MCF 10A (cell line): ENCODE measurements around the gene CAMK2B. TPM values are rescaled to one million over a fixed set of nuclear protein-coding genes. Genes with fewer than 3 reads are reported as not detected.

Experiments used
- BruUV-seq: library from RNA; stranded (reverse); fragments of 400-500 nt; replicated peaks from 2 replicates; lab custom pipeline; 2021; lab: Mats Ljungman, UMichigan
- CTCF ChIA-PET: fragments of 300-600 bp; sonication (Branson Sonifier 250); formaldehyde crosslinking; extraction: SDS; loops from one replicate; lab custom pipeline; 2021; ENCODE audit warnings: antibody characterized with exemption, inconsistent platforms; lab: Yijun Ruan, JAX
- POLR2A ChIA-PET: fragments of 300-600, 350-650 bp; sonication (Branson Sonifier 250); formaldehyde crosslinking; extraction: SDS; loops from one replicate; lab custom pipeline; 2020; ENCODE audit warnings: antibody characterized with exemption, inconsistent platforms; lab: Yijun Ruan, JAX
- DNase-seq: peaks from one replicate; pipeline ENCODE4 v3.0.0-alpha.2; 2018; ENCODE audit not compliant: unreplicated experiment
- H3K27ac Mint-ChIP-seq: one replicate; pipeline ENCODE4 v1.8.0; 2022; ENCODE audit warnings: mild to moderate bottlenecking, low read depth, mixed read lengths; ENCODE audit not compliant: unreplicated experiment
- H3K27me3 Mint-ChIP-seq: one replicate; pipeline ENCODE4 v1.8.0; 2022; ENCODE audit warnings: mixed read lengths; ENCODE audit not compliant: insufficient read depth, unreplicated experiment
- H3K36me3 Mint-ChIP-seq: one replicate; pipeline ENCODE4 v1.8.0; 2022; ENCODE audit warnings: mild to moderate bottlenecking, moderate library complexity, mixed read lengths; ENCODE audit not compliant: insufficient read depth, unreplicated experiment
- H3K4me1 Mint-ChIP-seq: one replicate; pipeline ENCODE4 v1.8.0; 2022; ENCODE audit warnings: mixed read lengths; ENCODE audit not compliant: insufficient read depth, unreplicated experiment
- H3K4me3 Mint-ChIP-seq: one replicate; pipeline ENCODE4 v1.8.0; 2022; ENCODE audit warnings: mild to moderate bottlenecking, moderate library complexity, mixed read lengths; ENCODE audit not compliant: unreplicated experiment
- H3K9me3 Mint-ChIP-seq: one replicate; pipeline ENCODE4 v1.8.0; 2022; ENCODE audit warnings: mixed read lengths; ENCODE audit not compliant: unreplicated experiment
- CTCF ChIP-seq: fragments of 200-600 bp; IDR thresholded peaks from one replicate; pipeline ENCODE4 v1.8.0; 2022; ENCODE audit warnings: antibody characterized with exemption, mild to moderate bottlenecking; ENCODE audit not compliant: unreplicated experiment
- intact Hi-C: fragments of 100-400 bp; cut with micrococcal nuclease; formaldehyde crosslinking; loops from 2 replicates; pipeline ENCODE4 v1.14.1; 2022
- total RNA-seq: library from RNA; stranded (reverse); gene quantifications from 2 replicates; pipeline ENCODE4 v1.2.3, GENCODE V29; 2022

Gene CAMK2B
- total RNA-seq, 1 experiment from 2014 or later = 1.8 TPM

GRCh38 chr7:44324204-44324480, 1.3 kb downstream of the CAMK2B start:
- ChIA-PET CTCF (no interaction called here), POLR2A (no interaction called here)
- H3K9me3 Mint-ChIP-seq = no peaks in the 10 kb centered on the region
- DNase-seq = no peak
- intact Hi-C loops = no loop called here
- H3K27me3 Mint-ChIP-seq = peaks cover 42% of the 10 kb centered on the region
- no peaks in the 10 kb centered on the region for H3K36me3 Mint-ChIP-seq
- BruUV-seq = no TSS peak
- H3K4me3 Mint-ChIP-seq = peak overlapping the region; percentile 36
- no peak for TF ChIP-seq CTCF
- H3K27ac Mint-ChIP-seq = no peak overlapping the region
- peaks cover 6% of the 10 kb centered on the region for H3K4me1 Mint-ChIP-seq

GRCh38 chr7:44323381-44324203, 1.8 kb downstream of the CAMK2B start:
- intact Hi-C loops = no loop called here
- POLR2A ChIA-PET = no interaction called here
- Mint-ChIP-seq H3K4me3 (no peak overlapping the region), H3K36me3 (no peaks in the 10 kb centered on the region), H3K4me1 (peaks cover 6% of the 10 kb centered on the region), H3K27ac (no peak overlapping the region), H3K9me3 (no peaks in the 10 kb centered on the region), H3K27me3 (peaks cover 42% of the 10 kb centered on the region)
- no peak for DNase-seq
- CTCF ChIA-PET = no interaction called here
- BruUV-seq = no TSS peak
- no peak for TF ChIP-seq CTCF

- H3K4me1 Mint-ChIP-seq = peaks cover 6% of the 10 kb centered on the region
- H3K9me3 Mint-ChIP-seq = no peaks in the 10 kb centered on the region
- no peaks in the 10 kb centered on the region for H3K36me3 Mint-ChIP-seq
- ChIA-PET CTCF (interaction anchor here (0.6 kb wide), 1 partner anchor 70 kb away, joined by 3 read pairs; no protein-coding TSS in a partner anchor), POLR2A (no interaction called here)
- no peak overlapping the region for H3K27ac Mint-ChIP-seq
- BruUV-seq = no TSS peak
- H3K4me3 Mint-ChIP-seq = no peak overlapping the region
- intact Hi-C loops = no loop called here
- H3K27me3 Mint-ChIP-seq = peaks cover 42% of the 10 kb centered on the region
- DNase-seq = no peak
- no peak for TF ChIP-seq CTCF
These were observed 2.6 kb downstream of the CAMK2B start for GRCh38 chr7:44322631-44323363.

DNA sequence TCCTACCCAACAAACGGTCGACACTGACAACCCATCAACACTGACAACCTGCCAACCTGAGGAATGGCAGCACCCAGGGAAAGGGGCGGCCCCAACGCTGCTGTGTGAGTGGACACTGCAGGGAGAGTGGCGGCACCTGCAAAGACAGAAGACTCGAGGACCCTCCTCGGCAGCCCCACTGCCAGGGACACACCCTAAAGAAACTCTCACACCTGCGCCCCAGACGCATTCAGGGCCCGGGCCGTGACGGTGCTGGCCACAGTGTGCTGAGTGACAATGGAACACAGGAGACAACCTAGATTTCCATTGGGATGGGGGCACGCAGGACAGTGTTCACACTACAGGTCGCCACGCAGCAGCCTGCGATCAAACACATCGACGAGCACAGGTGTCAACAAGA, 3.6 kb downstream of the CAMK2B start:
- DNase-seq = no peak
- peaks cover 6% of the 10 kb centered on the region for H3K4me1 Mint-ChIP-seq
- no peak overlapping the region for H3K4me3 Mint-ChIP-seq
- H3K27me3 Mint-ChIP-seq = peaks cover 38% of the 10 kb centered on the region
- H3K36me3 Mint-ChIP-seq = no peaks in the 10 kb centered on the region
- ChIA-PET POLR2A (no interaction called here), CTCF (interaction anchor here (0.6 kb wide), 1 partner anchor 69 kb away, joined by 3 read pairs; no protein-coding TSS in a partner anchor)
- no peaks in the 10 kb centered on the region for H3K9me3 Mint-ChIP-seq
- no peak overlapping the region for H3K27ac Mint-ChIP-seq
- BruUV-seq = no TSS peak
- no peak for TF ChIP-seq CTCF
- intact Hi-C loops = no loop called here
